DND-41 (cell line): ENCODE measurements around the gene KRT23.

Experiments
- ATAC-seq: fragments of 200-7000 bp; cut with Tn5 transposase; 3 replicates; pipeline ENCODE4 v1.9.1; 2021; ENCODE audit warnings: low read depth; ENCODE audit not compliant: insufficient read depth
- DNase-seq: peaks from one replicate; pipeline ENCODE4 v3.0.0-alpha.2; 2020
- H2AFZ ChIP-seq: 2 replicates; pipeline ENCODE4 v1.6.0; 2012; ENCODE audit warnings: low read depth, low read length
- H3K27ac ChIP-seq: 2 replicates; pipeline ENCODE4 v1.5.1; 2012; ENCODE audit warnings: low read length, inconsistent platforms
- H3K27me3 ChIP-seq: fragments of 200-600 bp; sonication (generic); 2 replicates; pipeline ENCODE4 v1.6.0; 2012; ENCODE audit warnings: low read length, mild to moderate bottlenecking, inconsistent platforms; ENCODE audit not compliant: insufficient read depth, poor library complexity
- H3K36me3 ChIP-seq: 2 replicates; pipeline ENCODE4 v1.5.1; 2012; ENCODE audit warnings: low read length, inconsistent platforms; ENCODE audit not compliant: insufficient read depth
- H3K4me1 ChIP-seq: 2 replicates; pipeline ENCODE4 v1.5.1; 2012; ENCODE audit warnings: mild to moderate bottlenecking, low read length; ENCODE audit not compliant: insufficient read depth
- H3K4me2 ChIP-seq: 2 replicates; pipeline ENCODE4 v1.6.0; 2012; ENCODE audit warnings: mild to moderate bottlenecking, moderate library complexity, low read length, inconsistent platforms; ENCODE audit not compliant: insufficient read depth
- H3K4me3 ChIP-seq, 2 experiments: fragments of 200-600 bp in 1 of 2; shearing (Covaris generic) in 1 of 2; 2 replicates each; pipeline ENCODE4 v1.5.1; 2012 to 2016; ENCODE audit warnings: inconsistent platforms in 2 of 2, low read length in 2 of 2, mild to moderate bottlenecking in 2 of 2, low read depth in 1 of 2, moderate library complexity in 1 of 2
- H3K79me2 ChIP-seq: 2 replicates; pipeline ENCODE4 v1.6.0; 2012; ENCODE audit warnings: low read length, inconsistent platforms; ENCODE audit not compliant: insufficient read depth
- H3K9ac ChIP-seq: 2 replicates; pipeline ENCODE4 v1.6.0; 2012; ENCODE audit warnings: low read depth, mild to moderate bottlenecking, inconsistent platforms, low read length, moderate library complexity
- H3K9me3 ChIP-seq: 2 replicates; pipeline ENCODE4 v1.5.1; 2012; ENCODE audit warnings: low read length, moderate library complexity, mild to moderate bottlenecking, inconsistent platforms; ENCODE audit not compliant: insufficient read depth, severe bottlenecking
- H4K20me1 ChIP-seq: 2 replicates; pipeline ENCODE4 v1.6.0; 2012; ENCODE audit warnings: low read length; ENCODE audit not compliant: insufficient read depth
- CTCF ChIP-seq: IDR thresholded peaks from 2 replicates; pipeline ENCODE4 v1.5.1; 2012; ENCODE audit warnings: borderline replicate concordance, low read length, moderate library complexity, mild to moderate bottlenecking; ENCODE audit not compliant: poor library complexity, severe bottlenecking; ENCODE audit errors: extremely low read depth
- EZH2 ChIP-seq: IDR thresholded peaks from 3 replicates; pipeline ENCODE4 v1.6.1; 2012; ENCODE audit warnings: borderline replicate concordance, low read depth, mild to moderate bottlenecking, moderate library complexity, low read length, inconsistent platforms; ENCODE audit not compliant: severe bottlenecking

The KRT23 gene

GRCh38 chr17:40883626-40884334 lies 53.7 kb downstream of the KRT23 start:
- DNase-seq (no peak), ATAC-seq (no peak)
- H3K36me3 ChIP-seq = no peaks in the 10 kb centered on the region
- no peaks in the 10 kb centered on the region for H3K4me1 ChIP-seq
- no peaks in the 10 kb centered on the region for H4K20me1 ChIP-seq
- peaks cover 39% of the 10 kb centered on the region for H3K27me3 ChIP-seq
- H2AFZ ChIP-seq = no peak overlapping the region
- no peak overlapping the region for H3K9ac ChIP-seq
- no peak overlapping the region for H3K27ac ChIP-seq
- H3K4me3 ChIP-seq = no peak overlapping the region
- TF ChIP-seq EZH2 = no peak
- TF ChIP-seq CTCF = no peak
- no peaks in the 10 kb centered on the region for H3K79me2 ChIP-seq
- no peak overlapping the region for H3K4me2 ChIP-seq
- H3K9me3 ChIP-seq = no peaks in the 10 kb centered on the region

GRCh38 chr17:40883031-40883430 lies 54.4 kb downstream of the KRT23 start:
- no peaks in the 10 kb centered on the region for H3K36me3 ChIP-seq
- no peaks in the 10 kb centered on the region for H3K9me3 ChIP-seq
- no peak for DNase-seq
- TF ChIP-seq EZH2 (no peak), CTCF (no peak)
- H4K20me1 ChIP-seq = no peaks in the 10 kb centered on the region
- no peak overlapping the region for H3K4me2 ChIP-seq
- no peaks in the 10 kb centered on the region for H3K79me2 ChIP-seq
- H3K27ac ChIP-seq = no peak overlapping the region
- no peaks in the 10 kb centered on the region for H3K4me1 ChIP-seq
- H3K9ac ChIP-seq = no peak overlapping the region
- no peak overlapping the region for H3K4me3 ChIP-seq
- H2AFZ ChIP-seq = no peak overlapping the region
- peaks cover 33% of the 10 kb centered on the region for H3K27me3 ChIP-seq
- no peak for ATAC-seq

- no peak overlapping the region for H3K9ac ChIP-seq
- H3K27me3 ChIP-seq = peaks cover 28% of the 10 kb centered on the region
- no peak overlapping the region for H3K4me2 ChIP-seq
- no peak overlapping the region for H3K4me3 ChIP-seq
- H4K20me1 ChIP-seq = no peaks in the 10 kb centered on the region
- TF ChIP-seq EZH2 = no peak
- no peak for TF ChIP-seq CTCF
- no peaks in the 10 kb centered on the region for H3K36me3 ChIP-seq
- ATAC-seq (no peak), DNase-seq (no peak)
- no peaks in the 10 kb centered on the region for H3K4me1 ChIP-seq
- no peak overlapping the region for H2AFZ ChIP-seq
- no peaks in the 10 kb centered on the region for H3K9me3 ChIP-seq
- no peaks in the 10 kb centered on the region for H3K79me2 ChIP-seq
- H3K27ac ChIP-seq = no peak overlapping the region
These were observed 58.4 kb downstream of the KRT23 start for GRCh38 chr17:40879026-40879425.

GRCh38 chr17:40878044-40878443 lies 59.4 kb downstream of the KRT23 start:
- TF ChIP-seq CTCF = no peak
- no peak for TF ChIP-seq EZH2
- Histone ChIP-seq H3K79me2 (no peaks in the 10 kb centered on the region), H3K27ac (no peak overlapping the region), H4K20me1 (no peaks in the 10 kb centered on the region), H2AFZ (no peak overlapping the region), H3K27me3 (peaks cover 33% of the 10 kb centered on the region), H3K36me3 (no peaks in the 10 kb centered on the region), H3K9me3 (no peaks in the 10 kb centered on the region), H3K4me3 (no peak overlapping the region), H3K9ac (no peak overlapping the region), H3K4me1 (no peaks in the 10 kb centered on the region), H3K4me2 (no peak overlapping the region)
- DNase-seq (no peak), ATAC-seq (no peak)
